Adrenal gland (tissue), 5 donors: ENCODE results near the gene NGLY1.

Experiments used
- POLR2A ChIP-seq, 2 donors: fragments of 450-650 bp; IDR thresholded peaks; one replicate each; pipeline ENCODE4 v1.6.1; 2017; ENCODE audit warnings: antibody characterized with exemption in 2 of 2, mild to moderate bottlenecking in 2 of 2, moderate library complexity in 1 of 2
- TF ChIP-seq, protein P1 (sequence below), 6 experiments: fragments of 450-650 bp in 4 of 6; fragments of 200-600 bp in 2 of 6; sonication (generic) in 1 of 6; IDR thresholded peaks; 1 replicate in 5 of 6; 2 replicates in 1 of 6; pipeline versions ENCODE4 v1.5.1 to v1.8.0; 2016 to 2021; ENCODE audit warnings: antibody characterized with exemption in 6 of 6, mild to moderate bottlenecking in 2 of 6, moderate library complexity in 1 of 6
- donor health status: DM: no; HTN: no; CAD: no.

DNA sequence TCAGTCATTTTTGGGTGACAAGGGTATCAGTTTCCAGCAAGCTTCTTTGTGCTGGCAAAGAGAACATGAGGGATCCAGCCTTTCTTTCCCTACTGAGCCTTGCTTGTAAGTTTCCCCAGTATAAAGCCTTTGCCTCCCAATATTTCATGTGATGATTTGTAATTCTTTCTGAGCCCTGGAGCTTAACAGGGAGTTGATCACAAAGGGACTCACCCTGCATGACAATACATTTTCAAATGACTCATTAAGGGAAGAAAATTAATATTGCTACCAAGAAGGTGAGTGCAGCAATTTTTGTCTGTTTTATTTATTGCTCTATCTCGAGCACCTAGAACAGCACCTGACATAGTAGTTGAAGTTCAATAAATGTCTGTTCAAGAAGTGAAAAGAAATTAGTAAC lies 34.4 kb upstream of the NGLY1 start:
- TF ChIP-seq POLR2A (IDR thresholded peaks at IDR 0.05): no peak
- TF ChIP-seq, protein P1, sequence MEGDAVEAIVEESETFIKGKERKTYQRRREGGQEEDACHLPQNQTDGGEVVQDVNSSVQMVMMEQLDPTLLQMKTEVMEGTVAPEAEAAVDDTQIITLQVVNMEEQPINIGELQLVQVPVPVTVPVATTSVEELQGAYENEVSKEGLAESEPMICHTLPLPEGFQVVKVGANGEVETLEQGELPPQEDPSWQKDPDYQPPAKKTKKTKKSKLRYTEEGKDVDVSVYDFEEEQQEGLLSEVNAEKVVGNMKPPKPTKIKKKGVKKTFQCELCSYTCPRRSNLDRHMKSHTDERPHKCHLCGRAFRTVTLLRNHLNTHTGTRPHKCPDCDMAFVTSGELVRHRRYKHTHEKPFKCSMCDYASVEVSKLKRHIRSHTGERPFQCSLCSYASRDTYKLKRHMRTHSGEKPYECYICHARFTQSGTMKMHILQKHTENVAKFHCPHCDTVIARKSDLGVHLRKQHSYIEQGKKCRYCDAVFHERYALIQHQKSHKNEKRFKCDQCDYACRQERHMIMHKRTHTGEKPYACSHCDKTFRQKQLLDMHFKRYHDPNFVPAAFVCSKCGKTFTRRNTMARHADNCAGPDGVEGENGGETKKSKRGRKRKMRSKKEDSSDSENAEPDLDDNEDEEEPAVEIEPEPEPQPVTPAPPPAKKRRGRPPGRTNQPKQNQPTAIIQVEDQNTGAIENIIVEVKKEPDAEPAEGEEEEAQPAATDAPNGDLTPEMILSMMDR (IDR thresholded peaks at IDR 0.05): no peak
